ENCODE data around the gene PDE4B. TPM values are rescaled to one million over a fixed set of nuclear protein-coding genes. Genes with fewer than 3 reads are reported as not detected.

The PDE4B gene
- total and polyA plus RNA-seq, 7 experiments from 2014 or later = 43.5 to 99.2 (median 46.7) TPM

- peaks cover 0 to 5% (median 0%) of the 10 kb centered on the region in 5 donors for H3K36me3 Mint-ChIP-seq
- Histone ChIP-seq H3K9me3 (ENCODE audit: control insufficient read depth in 2 of 3, low read length in 3 of 3) (no peaks in the 10 kb centered on the region), H3K4me1 (ENCODE audit: control insufficient read depth in 2 of 2, insufficient read depth in 2 of 2, low read length in 2 of 2) (peaks cover 0 to 5% of the 10 kb centered on the region in 2 donors), H3K36me3 (ENCODE audit: control insufficient read depth in 2 of 3, insufficient read depth in 3 of 3, low read length in 3 of 3) (no peaks in the 10 kb centered on the region), H3K4me3 (ENCODE audit: low read length) (no peak overlapping the region), H3K27me3 (ENCODE audit: control insufficient read depth in 2 of 2, insufficient read depth in 2 of 2, low read length in 2 of 2) (no peaks in the 10 kb centered on the region), H3K27ac (ENCODE audit: low read depth, low read length) (no peak overlapping the region)
- ChIA-PET POLR2A (interaction anchor here (0.6 to 2.4 kb wide), 3 partner anchors 11 to 13 kb away, joined by 3 to 7 read pairs (median 4); no protein-coding TSS in a partner anchor), CTCF (no interaction called here)
- intact Hi-C loops (cut with micrococcal nuclease) = no loop called here
- peaks cover 0 to 5% (median 0%) of the 10 kb centered on the region in 11 donors for H3K9me3 Mint-ChIP-seq
- peaks cover 0 to 3% (median 0%) of the 10 kb centered on the region in 5 donors for H3K27me3 Mint-ChIP-seq
- H3K27ac Mint-ChIP-seq = no peak overlapping the region
- H3K4me3 Mint-ChIP-seq = no peak overlapping the region
- peaks cover 9 to 38% (median 25%) of the 10 kb centered on the region in 7 donors for H3K4me1 Mint-ChIP-seq
- ATAC-seq (no peak), DNase-seq (no peak)
Observed at GRCh38 chr1:66292305-66292704, 499.6 kb downstream of the PDE4B start.

GRCh38 chr1:66292944-66293343 lies 500.2 kb downstream of the PDE4B start:
- ChIA-PET POLR2A (interaction anchor here (0.8 to 2.4 kb wide), 2 partner anchors 10 to 35 kb away, joined by 3 to 7 read pairs; no protein-coding TSS in a partner anchor), CTCF (no interaction called here)
- intact Hi-C loops (cut with micrococcal nuclease) = no loop called here
- H3K9me3 Mint-ChIP-seq = peaks cover 0 to 5% (median 0%) of the 10 kb centered on the region in 11 donors
- H3K27me3 Mint-ChIP-seq = peaks cover 0 to 3% (median 0%) of the 10 kb centered on the region in 5 donors
- peaks cover 8 to 36% (median 25%) of the 10 kb centered on the region in 7 donors for H3K4me1 Mint-ChIP-seq
- Histone ChIP-seq H3K9me3 (ENCODE audit: control insufficient read depth in 2 of 3, low read length in 3 of 3) (no peaks in the 10 kb centered on the region), H3K4me1 (ENCODE audit: control insufficient read depth in 2 of 2, insufficient read depth in 2 of 2, low read length in 2 of 2) (peaks cover 0 to 1% of the 10 kb centered on the region in 2 donors), H3K27me3 (ENCODE audit: control insufficient read depth in 2 of 2, insufficient read depth in 2 of 2, low read length in 2 of 2) (no peaks in the 10 kb centered on the region), H3K36me3 (ENCODE audit: control insufficient read depth in 2 of 3, insufficient read depth in 3 of 3, low read length in 3 of 3) (no peaks in the 10 kb centered on the region), H3K4me3 (ENCODE audit: low read length) (no peak overlapping the region), H3K27ac (ENCODE audit: low read depth, low read length) (no peak overlapping the region)
- H3K4me3 Mint-ChIP-seq = no peak overlapping the region
- ATAC-seq (no peak), DNase-seq (no peak)
- no peak overlapping the region for H3K27ac Mint-ChIP-seq
- peaks cover 0 to 4% (median 0%) of the 10 kb centered on the region in 5 donors for H3K36me3 Mint-ChIP-seq

GRCh38 chr1:66294707-66295370 lies 502.1 kb downstream of the PDE4B start:
- ATAC-seq (no peak), DNase-seq (no peak)
- Mint-ChIP-seq H3K27ac (peak overlapping the region in 1 of 9 donors; percentile 73), H3K4me3 (no peak overlapping the region), H3K4me1 (peaks cover 4 to 34% (median 17%) of the 10 kb centered on the region in 7 donors), H3K27me3 (peaks cover 0 to 3% (median 0%) of the 10 kb centered on the region in 5 donors), H3K9me3 (peaks cover 0 to 2% (median 0%) of the 10 kb centered on the region in 11 donors), H3K36me3 (peaks cover 0 to 5% (median 0%) of the 10 kb centered on the region in 5 donors)
- intact Hi-C loops (cut with micrococcal nuclease) = loop anchor here in 1 of 2 donors (1.0 kb wide), 2 partner anchors 10 to 20 kb away; no protein-coding TSS in a partner anchor
- ChIA-PET CTCF (interaction anchor here (0.6 kb wide), 1 partner anchor 53 kb away, joined by 3 read pairs; no protein-coding TSS in a partner anchor), POLR2A (interaction anchor here (0.5 to 2.4 kb wide), 4 partner anchors 8 to 66 kb away, joined by 3 to 7 read pairs (median 3); no protein-coding TSS in a partner anchor)
- H3K27ac ChIP-seq (ENCODE audit: low read depth, low read length) = no peak overlapping the region
- H3K36me3 ChIP-seq (ENCODE audit: control insufficient read depth in 2 of 3, insufficient read depth in 3 of 3, low read length in 3 of 3) = no peaks in the 10 kb centered on the region
- no peaks in the 10 kb centered on the region for H3K4me1 ChIP-seq (ENCODE audit: control insufficient read depth in 2 of 2, insufficient read depth in 2 of 2, low read length in 2 of 2)
- no peaks in the 10 kb centered on the region for H3K27me3 ChIP-seq (ENCODE audit: control insufficient read depth in 2 of 2, insufficient read depth in 2 of 2, low read length in 2 of 2)
- no peak overlapping the region for H3K4me3 ChIP-seq (ENCODE audit: low read length)
- no peaks in the 10 kb centered on the region for H3K9me3 ChIP-seq (ENCODE audit: control insufficient read depth in 2 of 3, low read length in 3 of 3)

- Histone ChIP-seq H3K36me3 (ENCODE audit: control insufficient read depth in 2 of 3, insufficient read depth in 3 of 3, low read length in 3 of 3) (no peaks in the 10 kb centered on the region), H3K4me3 (ENCODE audit: low read length) (no peak overlapping the region), H3K27me3 (ENCODE audit: control insufficient read depth in 2 of 2, insufficient read depth in 2 of 2, low read length in 2 of 2) (no peaks in the 10 kb centered on the region), H3K9me3 (ENCODE audit: control insufficient read depth in 2 of 3, low read length in 3 of 3) (no peaks in the 10 kb centered on the region), H3K27ac (ENCODE audit: low read depth, low read length) (no peak overlapping the region), H3K4me1 (ENCODE audit: control insufficient read depth in 2 of 2, insufficient read depth in 2 of 2, low read length in 2 of 2) (peaks cover 6 to 7% of the 10 kb centered on the region in 2 donors)
- peaks cover 4 to 35% (median 18%) of the 10 kb centered on the region in 7 donors for H3K4me1 Mint-ChIP-seq
- H3K9me3 Mint-ChIP-seq = no peaks in the 10 kb centered on the region
- H3K27me3 Mint-ChIP-seq = peaks cover 0 to 3% (median 0%) of the 10 kb centered on the region in 5 donors
- ChIA-PET CTCF (no interaction called here), POLR2A (no interaction called here)
- peak overlapping the region in 2 of 9 donors; percentile 6 to 12 for H3K27ac Mint-ChIP-seq
- peaks cover 0 to 5% (median 0%) of the 10 kb centered on the region in 5 donors for H3K36me3 Mint-ChIP-seq
- ATAC-seq (no peak), DNase-seq (no peak)
- intact Hi-C loops (cut with micrococcal nuclease) = loop anchor here in 1 of 2 donors (1.0 kb wide), 1 partner anchor 38 kb away; no protein-coding TSS in a partner anchor
- no peak overlapping the region for H3K4me3 Mint-ChIP-seq
Observed at GRCh38 chr1:66295803-66296202, 503.1 kb downstream of the PDE4B start.

GRCh38 chr1:66296370-66296769 lies 503.7 kb downstream of the PDE4B start:
- no peaks in the 10 kb centered on the region for H3K27me3 ChIP-seq (ENCODE audit: control insufficient read depth in 2 of 2, insufficient read depth in 2 of 2, low read length in 2 of 2)
- H3K27ac ChIP-seq (ENCODE audit: low read depth, low read length) = no peak overlapping the region
- intact Hi-C loops (cut with micrococcal nuclease) = loop anchor here in 1 of 2 donors (1.0 kb wide), 1 partner anchor 38 kb away; no protein-coding TSS in a partner anchor
- ChIA-PET POLR2A (no interaction called here), CTCF (no interaction called here)
- peaks cover 0 to 5% (median 0%) of the 10 kb centered on the region in 5 donors for H3K36me3 Mint-ChIP-seq
- peaks cover 7 to 35% (median 18%) of the 10 kb centered on the region in 7 donors for H3K4me1 Mint-ChIP-seq
- no peak overlapping the region for H3K4me3 ChIP-seq (ENCODE audit: low read length)
- H3K9me3 Mint-ChIP-seq = no peaks in the 10 kb centered on the region
- H3K27me3 Mint-ChIP-seq = peaks cover 0 to 3% (median 0%) of the 10 kb centered on the region in 5 donors
- ATAC-seq (peak; percentile 47), DNase-seq (no peak)
- H3K4me3 Mint-ChIP-seq = no peak overlapping the region
- H3K36me3 ChIP-seq (ENCODE audit: control insufficient read depth in 2 of 3, insufficient read depth in 3 of 3, low read length in 3 of 3) = no peaks in the 10 kb centered on the region
- H3K27ac Mint-ChIP-seq = no peak overlapping the region
- peaks cover 12 to 13% of the 10 kb centered on the region in 2 donors for H3K4me1 ChIP-seq (ENCODE audit: control insufficient read depth in 2 of 2, insufficient read depth in 2 of 2, low read length in 2 of 2)
- no peaks in the 10 kb centered on the region for H3K9me3 ChIP-seq (ENCODE audit: control insufficient read depth in 2 of 3, low read length in 3 of 3)

- ATAC-seq (no peak), DNase-seq (no peak)
- POLR2A ChIA-PET = no interaction called here
- H3K36me3 ChIP-seq (ENCODE audit: control insufficient read depth in 2 of 3, insufficient read depth in 3 of 3, low read length in 3 of 3) = no peaks in the 10 kb centered on the region
- Mint-ChIP-seq H3K4me3 (no peak overlapping the region), H3K4me1 (peaks cover 8 to 35% (median 19%) of the 10 kb centered on the region in 7 donors), H3K9me3 (no peaks in the 10 kb centered on the region), H3K27ac (no peak overlapping the region), H3K27me3 (peaks cover 0 to 3% (median 0%) of the 10 kb centered on the region in 5 donors), H3K36me3 (peaks cover 0 to 5% (median 0%) of the 10 kb centered on the region in 5 donors)
- H3K27me3 ChIP-seq (ENCODE audit: control insufficient read depth in 2 of 2, insufficient read depth in 2 of 2, low read length in 2 of 2) = no peaks in the 10 kb centered on the region
- intact Hi-C loops (cut with micrococcal nuclease) = loop anchor here in 1 of 2 donors (1.0 kb wide), 1 partner anchor 39 kb away; no protein-coding TSS in a partner anchor
- H3K4me1 ChIP-seq (ENCODE audit: control insufficient read depth in 2 of 2, insufficient read depth in 2 of 2, low read length in 2 of 2) = peaks cover 17 to 19% of the 10 kb centered on the region in 2 donors
- H3K27ac ChIP-seq (ENCODE audit: low read depth, low read length) = no peak overlapping the region
- H3K9me3 ChIP-seq (ENCODE audit: control insufficient read depth in 2 of 3, low read length in 3 of 3) = no peaks in the 10 kb centered on the region
- no peak overlapping the region for H3K4me3 ChIP-seq (ENCODE audit: low read length)
- CTCF ChIA-PET = no interaction called here
Observed at GRCh38 chr1:66296951-66297350, 504.3 kb downstream of the PDE4B start.
